ENCODE data around the gene TIGAR.

The TIGAR gene, protein sequence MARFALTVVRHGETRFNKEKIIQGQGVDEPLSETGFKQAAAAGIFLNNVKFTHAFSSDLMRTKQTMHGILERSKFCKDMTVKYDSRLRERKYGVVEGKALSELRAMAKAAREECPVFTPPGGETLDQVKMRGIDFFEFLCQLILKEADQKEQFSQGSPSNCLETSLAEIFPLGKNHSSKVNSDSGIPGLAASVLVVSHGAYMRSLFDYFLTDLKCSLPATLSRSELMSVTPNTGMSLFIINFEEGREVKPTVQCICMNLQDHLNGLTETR

DNA sequence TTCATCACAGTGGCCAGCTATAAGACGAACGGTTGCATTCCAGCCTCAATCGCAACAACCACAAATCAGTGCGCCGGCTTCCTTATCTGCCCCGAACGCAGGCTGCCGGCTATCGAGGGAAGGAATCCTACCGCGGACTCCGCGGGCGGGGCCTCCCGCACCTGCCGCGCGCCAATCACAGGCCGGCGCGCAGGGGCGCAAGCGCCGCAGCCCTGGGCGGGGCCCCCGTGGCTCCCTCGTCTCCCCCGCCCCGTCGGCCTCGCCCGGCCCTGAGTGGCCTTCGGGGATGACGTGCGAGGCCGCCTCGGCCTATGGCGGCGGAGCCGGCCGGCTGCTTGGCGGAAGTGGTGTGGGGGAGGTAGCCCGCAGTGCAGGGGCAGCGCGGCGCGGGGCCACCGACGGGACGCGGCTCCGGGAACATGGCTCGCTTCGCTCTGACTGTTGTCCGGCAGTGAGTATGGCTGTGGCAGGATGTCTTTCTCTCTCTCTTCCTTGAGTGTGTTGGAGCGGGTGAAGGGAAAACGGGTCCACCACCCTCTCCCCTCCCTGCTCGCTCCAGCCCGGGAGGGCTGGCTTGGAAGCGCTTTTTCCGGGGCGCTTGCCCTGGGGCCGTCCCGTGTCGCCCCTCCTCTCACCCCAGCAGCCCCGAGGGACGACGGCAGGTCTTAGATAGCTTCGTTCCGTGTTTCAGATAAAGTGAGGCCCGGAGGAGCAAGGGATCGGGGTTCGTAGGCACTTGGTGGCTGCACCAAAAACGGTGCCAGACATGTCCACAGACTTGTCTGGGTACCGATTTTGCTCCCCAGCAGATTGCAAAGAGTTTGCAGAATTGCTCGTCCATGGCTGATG is at the start of gene TIGAR:
TSS of gene TIGAR (plus strand) at position 361 of the 849 bp plus-strand sequence. CDS start at position 420, 59 bp downstream.
- Mint-ChIP-seq H3K36me3 (ENCODE audit: low read depth) (peaks cover 6% of the 10 kb centered on the region), H3K9me3 (no peaks in the 10 kb centered on the region), H3K4me1 (peaks cover 41% of the 10 kb centered on the region), H3K27ac (peak within 1 kb of the TSS; percentile 92 to 97 (median 96)), H3K4me3 (peak within 1 kb of the TSS; percentile 90 to 92 (median 91)), H3K27me3 (ENCODE audit: low read depth) (no peaks in the 10 kb centered on the region)
- TF ChIP-seq, protein P1, sequence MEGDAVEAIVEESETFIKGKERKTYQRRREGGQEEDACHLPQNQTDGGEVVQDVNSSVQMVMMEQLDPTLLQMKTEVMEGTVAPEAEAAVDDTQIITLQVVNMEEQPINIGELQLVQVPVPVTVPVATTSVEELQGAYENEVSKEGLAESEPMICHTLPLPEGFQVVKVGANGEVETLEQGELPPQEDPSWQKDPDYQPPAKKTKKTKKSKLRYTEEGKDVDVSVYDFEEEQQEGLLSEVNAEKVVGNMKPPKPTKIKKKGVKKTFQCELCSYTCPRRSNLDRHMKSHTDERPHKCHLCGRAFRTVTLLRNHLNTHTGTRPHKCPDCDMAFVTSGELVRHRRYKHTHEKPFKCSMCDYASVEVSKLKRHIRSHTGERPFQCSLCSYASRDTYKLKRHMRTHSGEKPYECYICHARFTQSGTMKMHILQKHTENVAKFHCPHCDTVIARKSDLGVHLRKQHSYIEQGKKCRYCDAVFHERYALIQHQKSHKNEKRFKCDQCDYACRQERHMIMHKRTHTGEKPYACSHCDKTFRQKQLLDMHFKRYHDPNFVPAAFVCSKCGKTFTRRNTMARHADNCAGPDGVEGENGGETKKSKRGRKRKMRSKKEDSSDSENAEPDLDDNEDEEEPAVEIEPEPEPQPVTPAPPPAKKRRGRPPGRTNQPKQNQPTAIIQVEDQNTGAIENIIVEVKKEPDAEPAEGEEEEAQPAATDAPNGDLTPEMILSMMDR (IDR thresholded peaks at IDR 0.05; ENCODE audit: unreplicated experiment in 3 of 3) = no peak

DNA sequence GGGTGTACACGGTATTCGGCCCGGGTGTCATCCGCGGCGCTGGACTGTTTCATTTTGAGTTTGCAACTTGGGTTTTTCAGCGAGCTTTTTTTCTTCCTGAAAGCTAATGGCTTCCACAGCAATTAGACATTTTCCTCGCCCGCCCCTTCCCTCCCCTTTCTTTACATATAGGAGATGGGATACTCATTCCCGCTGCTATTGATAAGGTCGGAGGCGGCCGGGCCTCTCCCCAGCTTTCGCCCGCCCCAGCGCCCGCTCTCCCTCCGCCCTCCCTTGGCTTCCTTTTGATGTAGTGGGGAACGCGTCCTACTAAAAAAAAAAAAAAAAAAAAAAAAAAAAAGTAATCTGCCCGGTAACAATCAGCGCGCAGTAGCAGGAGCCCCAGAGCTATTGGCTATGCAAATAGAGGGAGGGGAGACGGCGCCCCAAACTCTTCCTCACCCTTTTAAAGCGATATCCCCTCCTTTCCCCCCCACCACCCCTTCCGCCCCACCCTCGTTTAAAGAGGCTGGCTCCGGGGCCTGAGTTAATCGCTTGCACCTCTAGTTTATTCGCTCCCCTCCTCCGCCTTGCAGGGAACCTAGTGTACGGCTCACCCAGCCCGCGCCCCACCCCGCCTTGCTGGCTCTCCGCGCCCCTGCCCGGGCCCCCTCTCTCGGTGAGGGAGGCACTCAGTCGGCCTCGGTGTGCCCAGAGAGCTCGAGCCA is 49.1 kb upstream of the TIGAR start:
- Mint-ChIP-seq H3K4me3 (peak overlapping the region; percentile 91 to 98 (median 96)), H3K4me1 (peaks cover 16% of the 10 kb centered on the region), H3K27ac (peak overlapping the region; percentile 91 to 98 (median 97)), H3K27me3 (ENCODE audit: low read depth) (peaks cover 28% of the 10 kb centered on the region), H3K9me3 (no peaks in the 10 kb centered on the region), H3K36me3 (ENCODE audit: low read depth) (peaks cover 9% of the 10 kb centered on the region)
- TF ChIP-seq, protein P1 (IDR thresholded peaks at IDR 0.05; ENCODE audit: unreplicated experiment in 3 of 3) = no peak

DNA sequence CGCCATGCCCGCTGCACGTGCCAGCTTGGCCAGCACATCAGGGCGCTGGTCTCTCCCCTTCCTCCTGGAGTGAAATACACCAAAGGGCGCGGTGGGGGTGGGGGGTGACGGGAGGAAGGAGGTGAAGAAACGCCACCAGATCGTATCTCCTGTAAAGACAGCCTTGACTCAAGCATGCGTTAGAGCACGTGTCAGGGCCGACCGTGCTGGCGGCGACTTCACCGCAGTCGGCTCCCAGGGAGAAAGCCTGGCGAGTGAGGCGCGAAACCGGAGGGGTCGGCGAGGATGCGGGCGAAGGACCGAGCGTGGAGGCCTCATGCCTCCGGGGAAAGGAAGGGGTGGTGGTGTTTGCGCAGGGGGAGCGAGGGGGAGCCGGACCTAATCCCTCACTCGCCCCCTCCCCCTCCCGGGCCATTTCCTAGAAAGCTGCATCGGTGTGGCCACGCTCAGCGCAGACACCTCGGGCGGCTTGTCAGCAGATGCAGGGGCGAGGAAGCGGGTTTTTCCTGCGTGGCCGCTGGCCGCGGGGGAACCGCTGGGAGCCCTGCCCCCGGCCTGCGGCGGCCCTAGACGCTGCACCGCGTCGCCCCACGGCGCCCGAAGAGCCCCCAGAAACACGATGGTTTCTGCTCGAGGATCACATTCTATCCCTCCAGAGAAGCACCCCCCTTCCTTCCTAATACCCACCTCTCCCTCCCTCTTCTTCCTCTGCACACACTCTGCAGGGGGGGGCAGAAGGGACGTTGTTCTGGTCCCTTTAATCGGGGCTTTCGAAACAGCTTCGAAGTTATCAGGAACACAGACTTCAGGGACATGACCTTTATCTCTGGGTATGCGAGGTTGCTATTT is 48.4 kb upstream of the TIGAR start:
- Mint-ChIP-seq H3K36me3 (ENCODE audit: low read depth) (peaks cover 14% of the 10 kb centered on the region), H3K9me3 (no peaks in the 10 kb centered on the region), H3K4me1 (peaks cover 23% of the 10 kb centered on the region), H3K27me3 (ENCODE audit: low read depth) (peaks cover 24% of the 10 kb centered on the region), H3K27ac (peak overlapping the region; percentile 91 to 98 (median 97)), H3K4me3 (peak overlapping the region; percentile 91 to 98 (median 96))
- TF ChIP-seq, protein P1 (IDR thresholded peaks at IDR 0.05; ENCODE audit: unreplicated experiment in 3 of 3) = no peak

DNA sequence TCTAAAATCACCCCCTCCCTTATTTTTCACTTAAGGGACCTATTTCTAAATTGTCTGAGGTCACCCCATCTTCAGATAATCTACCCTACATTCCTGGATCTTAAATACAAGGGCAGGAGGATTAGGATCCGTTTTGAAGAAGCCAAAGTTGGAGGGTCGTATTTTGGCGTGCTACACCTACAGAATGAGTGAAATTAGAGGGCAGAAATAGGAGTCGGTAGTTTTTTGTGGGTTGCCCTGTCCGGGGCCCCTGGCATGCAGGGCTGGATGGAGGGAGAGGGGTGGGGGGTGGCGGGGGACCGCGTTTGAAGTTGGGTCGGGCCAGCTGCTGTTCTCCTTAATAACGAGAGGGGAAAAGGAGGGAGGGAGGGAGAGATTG is 47.8 kb upstream of the TIGAR start:
- Mint-ChIP-seq H3K27ac (peak overlapping the region; percentile 91 to 97 (median 94)), H3K4me1 (peaks cover 29% of the 10 kb centered on the region), H3K4me3 (peak overlapping the region; percentile 91 to 98 (median 96)), H3K36me3 (ENCODE audit: low read depth) (peaks cover 20% of the 10 kb centered on the region), H3K9me3 (no peaks in the 10 kb centered on the region), H3K27me3 (ENCODE audit: low read depth) (peaks cover 18% of the 10 kb centered on the region)
- TF ChIP-seq, protein P1 (IDR thresholded peaks at IDR 0.05; ENCODE audit: unreplicated experiment in 3 of 3) = no peak

DNA sequence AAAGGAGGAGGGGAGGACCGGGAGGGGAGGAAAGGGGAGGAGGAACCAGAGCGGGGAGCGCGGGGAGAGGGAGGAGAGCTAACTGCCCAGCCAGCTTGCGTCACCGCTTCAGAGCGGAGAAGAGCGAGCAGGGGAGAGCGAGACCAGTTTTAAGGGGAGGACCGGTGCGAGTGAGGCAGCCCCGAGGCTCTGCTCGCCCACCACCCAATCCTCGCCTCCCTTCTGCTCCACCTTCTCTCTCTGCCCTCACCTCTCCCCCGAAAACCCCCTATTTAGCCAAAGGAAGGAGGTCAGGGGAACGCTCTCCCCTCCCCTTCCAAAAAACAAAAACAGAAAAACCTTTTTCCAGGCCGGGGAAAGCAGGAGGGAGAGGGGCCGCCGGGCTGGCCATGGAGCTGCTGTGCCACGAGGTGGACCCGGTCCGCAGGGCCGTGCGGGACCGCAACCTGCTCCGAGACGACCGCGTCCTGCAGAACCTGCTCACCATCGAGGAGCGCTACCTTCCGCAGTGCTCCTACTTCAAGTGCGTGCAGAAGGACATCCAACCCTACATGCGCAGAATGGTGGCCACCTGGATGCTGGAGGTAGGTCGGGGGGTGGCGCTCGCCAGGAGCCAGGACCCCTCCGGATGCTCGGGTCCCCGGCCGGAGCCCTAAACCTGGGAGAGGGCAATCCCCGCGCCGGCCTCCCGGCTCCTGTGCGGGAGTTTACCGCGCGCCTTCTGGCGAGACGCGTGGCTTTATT is 47.2 kb upstream of the TIGAR start, which contains the start of gene CCND2:
TSS of gene CCND2 (plus strand) at position 111 of the 744 bp plus-strand sequence. CDS start at position 390, 279 bp downstream.
- Mint-ChIP-seq H3K4me3 (peak within 1 kb of the TSS; percentile 91 to 98 (median 96)), H3K27me3 (ENCODE audit: low read depth) (peaks cover 13% of the 10 kb centered on the region), H3K4me1 (peaks cover 34% of the 10 kb centered on the region), H3K9me3 (no peaks in the 10 kb centered on the region), H3K36me3 (ENCODE audit: low read depth) (peaks cover 26% of the 10 kb centered on the region), H3K27ac (peak within 1 kb of the TSS; percentile 91 to 99 (median 97))
- TF ChIP-seq, protein P1 (IDR thresholded peaks at IDR 0.05; ENCODE audit: unreplicated experiment in 3 of 3) = no peak
